NT2/D1 (cell line): ENCODE results near the gene NDUFAF2.

Source experiments
- DNase-seq: peaks from one replicate; pipeline ENCODE4 v3.0.0-alpha.2; 2011; ENCODE audit warnings: low read depth, low spot score
- H3K27me3 ChIP-seq: 2 replicates; pipeline ENCODE4 v1.6.0; 2011; ENCODE audit warnings: mild to moderate bottlenecking; ENCODE audit not compliant: insufficient read length, insufficient read depth
- H3K36me3 ChIP-seq: 2 replicates; pipeline ENCODE4 v1.6.1; 2011; ENCODE audit warnings: mild to moderate bottlenecking, low read length, mixed read lengths; ENCODE audit not compliant: insufficient read depth, insufficient read length
- H3K4me1 ChIP-seq: 2 replicates; pipeline ENCODE4 v1.5.1; 2011; ENCODE audit not compliant: insufficient read depth, insufficient read length
- H3K4me3 ChIP-seq: 2 replicates; pipeline ENCODE4 v1.5.1; 2011; ENCODE audit warnings: low read depth; ENCODE audit not compliant: insufficient read length
- H3K9ac ChIP-seq: 2 replicates; pipeline ENCODE4 v1.6.0; 2011; ENCODE audit warnings: low read depth; ENCODE audit not compliant: insufficient read length
- H3K9me3 ChIP-seq: 2 replicates; pipeline ENCODE4 v1.5.1; 2011; ENCODE audit warnings: mild to moderate bottlenecking, low read length; ENCODE audit not compliant: insufficient read depth
- SUZ12 ChIP-seq: IDR thresholded peaks from 2 replicates; pipeline ENCODE4 v1.6.1; 2011; ENCODE audit not compliant: insufficient read length, insufficient read depth; ENCODE audit errors: extremely low read depth
- YY1 ChIP-seq: IDR thresholded peaks from 2 replicates; pipeline ENCODE4 v1.6.1; 2011; ENCODE audit not compliant: insufficient read length, insufficient read depth
- ZNF274 ChIP-seq: IDR thresholded peaks from 2 replicates; pipeline ENCODE4 v1.6.1; 2011; ENCODE audit warnings: mild to moderate bottlenecking, low read depth, low read length

Gene NDUFAF2

GRCh38 chr5:61139094-61139873 is 194.3 kb downstream of the NDUFAF2 start:
- Histone ChIP-seq H3K9me3 (no peaks in the 10 kb centered on the region), H3K27me3 (no peaks in the 10 kb centered on the region), H3K36me3 (no peaks in the 10 kb centered on the region), H3K4me1 (no peaks in the 10 kb centered on the region), H3K9ac (no peak overlapping the region), H3K4me3 (no peak overlapping the region)
- DNase-seq: no peak
- TF ChIP-seq ZNF274 (no peak), YY1 (no peak), SUZ12 (no peak)

- no peaks in the 10 kb centered on the region for H3K36me3 ChIP-seq
- H3K9ac ChIP-seq: no peak overlapping the region
- no peaks in the 10 kb centered on the region for H3K27me3 ChIP-seq
- no peak for DNase-seq
- TF ChIP-seq ZNF274 (no peak), SUZ12 (no peak), YY1 (no peak)
- H3K9me3 ChIP-seq: no peaks in the 10 kb centered on the region
- H3K4me3 ChIP-seq: no peak overlapping the region
- H3K4me1 ChIP-seq: no peaks in the 10 kb centered on the region
These were observed 194.9 kb downstream of the NDUFAF2 start for GRCh38 chr5:61139931-61140330.

- TF ChIP-seq SUZ12: no peak
- no peak for TF ChIP-seq YY1
- no peak for TF ChIP-seq ZNF274
- H3K27me3 ChIP-seq: no peaks in the 10 kb centered on the region
- H3K9me3 ChIP-seq: no peaks in the 10 kb centered on the region
- DNase-seq: no peak
- H3K9ac ChIP-seq: no peak overlapping the region
- no peaks in the 10 kb centered on the region for H3K4me1 ChIP-seq
- H3K4me3 ChIP-seq: no peak overlapping the region
- H3K36me3 ChIP-seq: no peaks in the 10 kb centered on the region
These were observed 196.8 kb downstream of the NDUFAF2 start for GRCh38 chr5:61141801-61142200.

GRCh38 chr5:61142391-61142790 is 197.4 kb downstream of the NDUFAF2 start:
- DNase-seq: no peak
- H3K9ac ChIP-seq: no peak overlapping the region
- TF ChIP-seq YY1 (no peak), SUZ12 (no peak)

GRCh38 chr5:61142811-61143210 is 197.8 kb downstream of the NDUFAF2 start:
- no peaks in the 10 kb centered on the region for H3K27me3 ChIP-seq
- TF ChIP-seq YY1 (no peak), SUZ12 (no peak)
- no peaks in the 10 kb centered on the region for H3K9me3 ChIP-seq
- H3K4me1 ChIP-seq: no peaks in the 10 kb centered on the region
- no peak overlapping the region for H3K4me3 ChIP-seq
- H3K9ac ChIP-seq: no peak overlapping the region
- no peak for DNase-seq
- H3K36me3 ChIP-seq: no peaks in the 10 kb centered on the region

More at GRCh38 chr5:61142391-61142790, 197.4 kb downstream of the NDUFAF2 start:
- Histone ChIP-seq H3K4me3 (no peak overlapping the region), H3K4me1 (no peaks in the 10 kb centered on the region), H3K27me3 (no peaks in the 10 kb centered on the region), H3K36me3 (no peaks in the 10 kb centered on the region), H3K9me3 (no peaks in the 10 kb centered on the region)

GRCh38 chr5:61148515-61148914 is 203.5 kb downstream of the NDUFAF2 start:
- Histone ChIP-seq H3K4me3 (no peak overlapping the region), H3K9ac (no peak overlapping the region), H3K4me1 (no peaks in the 10 kb centered on the region), H3K36me3 (no peaks in the 10 kb centered on the region), H3K27me3 (no peaks in the 10 kb centered on the region), H3K9me3 (no peaks in the 10 kb centered on the region)
- DNase-seq: no peak
- TF ChIP-seq ZNF274 (no peak), YY1 (no peak), SUZ12 (no peak)

GRCh38 chr5:61151893-61152292 is 206.9 kb downstream of the NDUFAF2 start:
- TF ChIP-seq YY1: no peak
- no peak for TF ChIP-seq SUZ12
- no peak for TF ChIP-seq ZNF274
- no peak overlapping the region for H3K9ac ChIP-seq
- H3K9me3 ChIP-seq: no peaks in the 10 kb centered on the region
- no peak overlapping the region for H3K4me3 ChIP-seq
- no peaks in the 10 kb centered on the region for H3K27me3 ChIP-seq
- H3K4me1 ChIP-seq: no peaks in the 10 kb centered on the region
- no peak for DNase-seq
- H3K36me3 ChIP-seq: peaks cover 2% of the 10 kb centered on the region

- H3K36me3 ChIP-seq: peaks cover 28% of the 10 kb centered on the region
- DNase-seq: no peak
- no peak for TF ChIP-seq ZNF274
- no peak for TF ChIP-seq SUZ12
- TF ChIP-seq YY1: no peak
- no peaks in the 10 kb centered on the region for H3K9me3 ChIP-seq
- H3K27me3 ChIP-seq: no peaks in the 10 kb centered on the region
- H3K4me1 ChIP-seq: no peaks in the 10 kb centered on the region
- no peak overlapping the region for H3K9ac ChIP-seq
- H3K4me3 ChIP-seq: no peak overlapping the region
These were observed 214.1 kb downstream of the NDUFAF2 start for GRCh38 chr5:61159070-61159469.
